RPMI8226 (cell line): ENCODE measurements around the gene VCY.
"Not testable (repeated sequence)": the region's sequence is repeated elsewhere in the genome, so short reads cannot be mapped to it uniquely, and the experiment has no call there.

Experiments
- DNase-seq: peaks from one replicate; pipeline ENCODE4 v3.0.0-alpha.2; 2015

Gene VCY

GRCh38 chrY:13986373-13986772 is at the start of gene VCY:
Gene VCY (minus strand): TSS chrY:13986473. CDS start chrY:13986440, 33 bp downstream.
- DNase-seq = not testable (repeated sequence)

GRCh38 chrY:14030395-14030794 is 44.1 kb upstream of the VCY start:
- DNase-seq = not testable (repeated sequence)

- not testable (repeated sequence) for DNase-seq
Observed at GRCh38 chrY:14011916-14012315, 25.6 kb upstream of the VCY start.

GRCh38 chrY:13942406-13942805 is 43.9 kb downstream of the VCY start:
- not testable (repeated sequence) for DNase-seq
